GM13977 (cell line): ENCODE measurements around the gene FTO.

ENCODE experiments used
- DNase-seq: peaks from one replicate; pipeline ENCODE4 v3.0.0; 2012; ENCODE audit warnings: low spot score
- CTCF ChIP-seq: IDR thresholded peaks from 2 replicates; pipeline ENCODE4 v1.5.1; 2012; ENCODE audit warnings: mild to moderate bottlenecking, control low read depth; ENCODE audit not compliant: insufficient read depth; ENCODE audit errors: extremely low read depth, missing control alignments
- in situ Hi-C: fragments of 300-500 bp; cut with MboI; formaldehyde crosslinking; loops from one replicate; pipeline ENCODE4 v1.12.0; 2022; ENCODE audit warnings: low sequenced_read_pairs, low pct_unique_long_range_greater_than_20kb, mixed read lengths, inconsistent platforms; ENCODE audit not compliant: unreplicated experiment

FTO gene

GRCh38 chr16:54000361-54000760 lies 296.4 kb downstream of the FTO start:
- in situ Hi-C loops = no loop called here
- no peak for DNase-seq
- TF ChIP-seq CTCF = no peak

- no peak for TF ChIP-seq CTCF
- in situ Hi-C loops = no loop called here
- no peak for DNase-seq
Observed at GRCh38 chr16:54006693-54007092, 302.7 kb downstream of the FTO start.

GRCh38 chr16:54007504-54007903 lies 303.5 kb downstream of the FTO start:
- no peak for DNase-seq
- no peak for TF ChIP-seq CTCF
- in situ Hi-C loops = no loop called here

GRCh38 chr16:54009464-54010176 lies 305.7 kb downstream of the FTO start:
- in situ Hi-C loops = no loop called here
- TF ChIP-seq CTCF = no peak
- no peak for DNase-seq

- in situ Hi-C loops = no loop called here
- DNase-seq = no peak
- no peak for TF ChIP-seq CTCF
Observed at GRCh38 chr16:54015147-54015546, 311.2 kb downstream of the FTO start.

- no peak for DNase-seq
- in situ Hi-C loops = no loop called here
- no peak for TF ChIP-seq CTCF
Observed at GRCh38 chr16:54022362-54022761, 318.4 kb downstream of the FTO start.
